Kidney (tissue), 14 donors: ENCODE measurements around the gene FBLN7. TPM values are rescaled to one million over a fixed set of nuclear protein-coding genes. Genes with fewer than 3 reads are reported as not detected.
"Not testable (repeated sequence)": the region's sequence is repeated elsewhere in the genome, so short reads cannot be mapped to it uniquely, and the experiment has no call there.

Experiments
- DNase-seq, 5 donors: peaks; one replicate each; pipeline ENCODE4 v3.0.0-alpha.2; 2013 to 2020
- FAIRE-seq: peaks from 2 replicates; lab custom pipeline; 2012; peaks lifted over from hg19 to GRCh38; lab: Jason Lieb, UNC
- H3K27ac ChIP-seq, 2 donors: one replicate each; pipeline ENCODE4 v1.7.0; 2013; ENCODE audit warnings: low read depth in 2 of 2, low read length in 2 of 2, inconsistent platforms in 1 of 2
- H3K27me3 ChIP-seq: one replicate; pipeline ENCODE4 v1.7.1; 2013; ENCODE audit warnings: low read length, inconsistent platforms; ENCODE audit not compliant: control insufficient read depth, insufficient read depth
- H3K36me3 ChIP-seq, 3 donors: one replicate each; pipeline versions ENCODE4 v1.7.0 to v1.7.1; 2013; ENCODE audit warnings: low read length in 3 of 3, control low read depth in 1 of 3, inconsistent platforms in 1 of 3; ENCODE audit not compliant: insufficient read depth in 3 of 3, control insufficient read depth in 2 of 3
- H3K4me1 ChIP-seq, 3 donors: one replicate each; pipeline versions ENCODE4 v1.7.0 to v1.7.1; 2013; ENCODE audit warnings: low read length in 3 of 3, inconsistent platforms in 1 of 3, low read depth in 1 of 3; ENCODE audit not compliant: control insufficient read depth in 2 of 3, insufficient read depth in 2 of 3
- H3K4me3 ChIP-seq, 3 donors: one replicate each; pipeline versions ENCODE4 v1.7.0 to v1.8.1; 2013; ENCODE audit warnings: low read length in 3 of 3, control low read depth in 1 of 3, inconsistent platforms in 1 of 3
- H3K9ac ChIP-seq, 3 donors: one replicate each; pipeline versions ENCODE4 v1.7.0 to v1.7.1; 2013; ENCODE audit warnings: low read length in 3 of 3, control low read depth in 1 of 3, inconsistent platforms in 1 of 3
- H3K9me3 ChIP-seq, 3 donors: one replicate each; pipeline versions ENCODE4 v1.7.0 to v1.7.1; 2013; ENCODE audit warnings: low read length in 3 of 3, control low read depth in 1 of 3, inconsistent platforms in 1 of 3; ENCODE audit not compliant: control insufficient read depth in 2 of 3, insufficient read depth in 1 of 3
- intact Hi-C: fragments of 100-400 bp; cut with DNase I; formaldehyde crosslinking; loops from one replicate; pipeline ENCODE4 v1.11.1; 2022
- polyA plus RNA-seq: library from polyadenylated mRNA; stranded (reverse); fragments of 350-450 nt; fragmentation: Illumina TruSeq; extraction: RNeasy Lipid Tissue Mini Kit (QIAGEN cat#74804); gene quantifications from one replicate; pipeline ENCODE4 v1.2.3, GENCODE V29; 2014; ENCODE audit warnings: low read depth, low replicate concordance; ENCODE audit not compliant: insufficient read depth
- total RNA-seq: library from RNA; stranded (reverse); fragmentation: NEBNext Ultra II Directional; extraction: Animal tissue kit (Norgen Biotek cat#: 25700); gene quantifications from one replicate; pipeline ENCODE4 v1.2.1, GENCODE V29; 2021
- TF ChIP-seq, protein P1 (sequence below): IDR thresholded peaks from 3 replicates; pipeline ENCODE4 v1.5.1; 2012; ENCODE audit warnings: mild to moderate bottlenecking, moderate library complexity, borderline replicate concordance; ENCODE audit not compliant: insufficient read depth; ENCODE audit errors: extremely low read depth
- donor health status: control.
- donor health status: control.
- donor health status: control.
- donor health status: control.
- donor health status: control.
- donor health status: DM: yes; HTN: yes; CAD: no.
- donor health status: Normal renal cell carcinoma (clear cell type).

Gene FBLN7
- total and polyA plus RNA-seq, 2 donors from 2014 or later, result 0.71 to 4.6 TPM

DNA sequence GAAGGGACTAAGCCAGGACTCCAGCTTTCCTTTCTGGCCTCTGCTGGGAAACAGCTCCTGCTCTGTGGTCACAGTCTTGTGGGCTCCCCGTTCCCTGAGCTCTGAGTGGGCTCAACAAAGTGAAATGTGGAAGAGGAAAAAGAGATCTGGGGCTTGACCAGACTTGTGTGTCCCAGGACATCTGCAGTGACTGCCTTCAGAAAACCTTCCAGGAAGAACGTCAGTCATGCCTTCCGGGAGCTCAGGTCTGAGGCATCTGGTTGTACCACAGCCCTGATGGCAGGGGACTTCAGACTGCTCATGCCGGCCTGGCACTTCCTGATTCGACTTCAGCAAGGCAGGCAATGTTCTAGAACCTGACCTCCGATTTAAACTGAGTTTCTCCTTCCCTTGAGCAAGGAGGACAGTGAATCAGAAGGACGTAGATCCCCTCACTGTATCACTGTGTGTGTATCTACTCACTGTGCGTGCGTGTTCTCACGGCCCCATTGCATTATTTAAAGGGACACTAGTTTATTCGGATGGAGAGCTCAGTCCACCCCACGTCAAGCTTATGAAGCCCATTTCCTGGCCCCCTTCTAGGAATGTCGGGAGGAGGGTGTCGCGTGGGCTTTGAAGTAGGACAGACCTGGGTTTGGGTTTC, 548 bp upstream of the FBLN7 start:
- Histone ChIP-seq H3K27ac (no peak overlapping the region), H3K9ac (peak overlapping the region in 1 of 3 donors; percentile 35), H3K27me3 (no peaks in the 10 kb centered on the region), H3K4me3 (peak overlapping the region; percentile 44 to 58 (median 51)), H3K4me1 (peaks cover 0 to 6% (median 0%) of the 10 kb centered on the region in 3 donors), H3K9me3 (peaks cover 0 to 2% (median 0%) of the 10 kb centered on the region in 3 donors), H3K36me3 (no peaks in the 10 kb centered on the region)
- TF ChIP-seq, protein P1, sequence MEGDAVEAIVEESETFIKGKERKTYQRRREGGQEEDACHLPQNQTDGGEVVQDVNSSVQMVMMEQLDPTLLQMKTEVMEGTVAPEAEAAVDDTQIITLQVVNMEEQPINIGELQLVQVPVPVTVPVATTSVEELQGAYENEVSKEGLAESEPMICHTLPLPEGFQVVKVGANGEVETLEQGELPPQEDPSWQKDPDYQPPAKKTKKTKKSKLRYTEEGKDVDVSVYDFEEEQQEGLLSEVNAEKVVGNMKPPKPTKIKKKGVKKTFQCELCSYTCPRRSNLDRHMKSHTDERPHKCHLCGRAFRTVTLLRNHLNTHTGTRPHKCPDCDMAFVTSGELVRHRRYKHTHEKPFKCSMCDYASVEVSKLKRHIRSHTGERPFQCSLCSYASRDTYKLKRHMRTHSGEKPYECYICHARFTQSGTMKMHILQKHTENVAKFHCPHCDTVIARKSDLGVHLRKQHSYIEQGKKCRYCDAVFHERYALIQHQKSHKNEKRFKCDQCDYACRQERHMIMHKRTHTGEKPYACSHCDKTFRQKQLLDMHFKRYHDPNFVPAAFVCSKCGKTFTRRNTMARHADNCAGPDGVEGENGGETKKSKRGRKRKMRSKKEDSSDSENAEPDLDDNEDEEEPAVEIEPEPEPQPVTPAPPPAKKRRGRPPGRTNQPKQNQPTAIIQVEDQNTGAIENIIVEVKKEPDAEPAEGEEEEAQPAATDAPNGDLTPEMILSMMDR, result no peak
- DNase-seq (peak in 2 of 5 donors; percentile 26 to 30), FAIRE-seq (no peak)
- intact Hi-C loops, result no loop called here

- DNase-seq, H3K36me3 ChIP-seq, H3K27me3 ChIP-seq, FAIRE-seq, H3K9me3 ChIP-seq, intact Hi-C loops, H3K9ac ChIP-seq, H3K27ac ChIP-seq, H3K4me1 ChIP-seq: not testable (repeated sequence)
- peak overlapping the region in 1 of 3 donors; percentile 35 for H3K4me3 ChIP-seq
Observed at GRCh38 chr2:112139033-112139614, 939 bp downstream of the FBLN7 start.

- H3K9me3 ChIP-seq, H3K4me1 ChIP-seq, H3K36me3 ChIP-seq, H3K27ac ChIP-seq, H3K9ac ChIP-seq, DNase-seq, FAIRE-seq, H3K27me3 ChIP-seq, H3K4me3 ChIP-seq, intact Hi-C loops: not testable (repeated sequence)
Observed at GRCh38 chr2:112139661-112140204, 1.5 kb downstream of the FBLN7 start.

GRCh38 chr2:112140205-112140802, 2.1 kb downstream of the FBLN7 start:
- no peak overlapping the region for H3K4me3 ChIP-seq

More at GRCh38 chr2:112140205-112140802, 2.1 kb downstream of the FBLN7 start:
- Histone ChIP-seq H3K9me3 (no peaks in the 10 kb centered on the region), H3K9ac (no peak overlapping the region), H3K4me1 (peaks cover 0 to 6% (median 0%) of the 10 kb centered on the region in 3 donors), H3K27ac (no peak overlapping the region), H3K27me3 (no peaks in the 10 kb centered on the region), H3K36me3 (no peaks in the 10 kb centered on the region)
- TF ChIP-seq, protein P1, result no peak
- intact Hi-C loops, result no loop called here
- no peak for FAIRE-seq
- peak in 3 of 5 donors; percentile 14 to 23 (median 22) for DNase-seq
